DMS 273 treated with DMSO at 0.1 percent for 48 hours (cell line): ENCODE data around the gene SYNCRIP.
"Not testable (repeated sequence)": the region's sequence is repeated elsewhere in the genome, so short reads cannot be mapped to it uniquely, and the experiment has no call there.

Experiments
- DNase-seq: peaks from one replicate; lab custom pipeline; 2025; lab: John Stamatoyannopoulos, UW

The SYNCRIP gene

GRCh38 chr6:85593438-85594196 is 49.1 kb downstream of the SYNCRIP start, which contains the start of gene SNX14:
Gene SNX14 (minus strand): TSS chr6:85593858. CDS start chr6:85593718, 140 bp downstream.
- peak; percentile 79 for DNase-seq

- no peak for DNase-seq
Observed at GRCh38 chr6:85592033-85592432, 50.7 kb downstream of the SYNCRIP start.

GRCh38 chr6:85591207-85591606 is 51.5 kb downstream of the SYNCRIP start:
- no peak for DNase-seq

- no peak for DNase-seq
Observed at GRCh38 chr6:85585741-85586140, 56.9 kb downstream of the SYNCRIP start.

DNA sequence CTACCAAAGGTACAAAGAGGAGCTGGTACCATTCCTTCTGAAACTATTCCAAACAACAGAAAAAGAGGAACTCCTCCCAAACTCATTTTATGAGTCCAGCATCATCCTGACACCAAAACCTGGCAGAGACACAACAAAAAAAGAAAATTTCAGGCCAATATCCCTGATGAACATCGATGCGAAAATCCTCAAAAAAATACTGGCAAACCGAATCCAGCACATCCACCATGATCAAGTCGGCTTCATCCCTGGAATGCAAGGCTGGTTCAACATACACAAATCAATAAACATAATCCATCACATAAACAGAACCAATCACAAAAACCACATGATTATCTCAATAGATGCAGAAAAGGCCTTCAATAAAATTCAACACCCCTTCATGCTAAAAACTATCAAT is 59.9 kb downstream of the SYNCRIP start:
- DNase-seq, result not testable (repeated sequence)

GRCh38 chr6:85581572-85581971 is 61.1 kb downstream of the SYNCRIP start:
- no peak for DNase-seq

GRCh38 chr6:85580878-85581267 is 61.8 kb downstream of the SYNCRIP start:
- no peak for DNase-seq

- no peak for DNase-seq
Observed at GRCh38 chr6:85580118-85580877, 62.4 kb downstream of the SYNCRIP start.

DNA sequence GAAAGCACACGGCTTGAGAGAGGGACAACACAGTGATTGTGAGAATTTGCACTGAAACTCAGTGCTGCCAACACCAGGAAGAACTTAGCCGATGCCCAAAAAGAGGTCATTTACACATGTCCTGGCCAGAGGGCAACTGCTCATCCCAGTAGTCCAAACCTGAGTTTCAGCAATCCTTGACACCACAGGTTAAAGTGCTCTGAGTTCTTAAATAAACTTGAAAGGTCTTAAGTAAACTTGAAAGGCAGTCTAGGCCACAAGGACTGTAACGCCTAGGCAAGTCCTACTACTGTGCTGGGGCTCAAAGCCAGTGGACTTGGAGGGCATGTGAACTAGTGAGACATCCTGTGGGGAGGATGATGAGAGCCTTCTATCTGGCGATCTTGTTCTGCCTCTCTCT is 63.1 kb downstream of the SYNCRIP start:
- no peak for DNase-seq

DNA sequence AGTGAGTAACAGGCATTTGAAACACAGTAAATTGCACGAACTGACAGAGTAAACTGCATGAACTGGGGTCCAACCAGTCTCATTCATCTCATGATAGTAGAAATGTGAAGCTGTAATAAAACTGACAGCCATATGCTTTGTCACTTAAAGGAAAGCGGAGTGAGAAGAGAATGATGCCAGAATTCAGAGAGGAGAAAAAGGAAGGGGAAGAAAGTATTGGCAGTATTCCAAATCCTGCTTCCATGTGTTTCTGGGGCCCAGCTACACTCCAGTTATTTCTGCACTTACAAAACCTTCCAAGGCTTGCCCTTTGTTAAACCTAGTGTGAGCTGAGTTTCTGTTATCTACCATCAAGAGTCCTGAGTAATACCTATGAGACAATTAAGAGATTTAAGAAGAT is 66.2 kb downstream of the SYNCRIP start:
- DNase-seq, result peak; percentile 27

DNA sequence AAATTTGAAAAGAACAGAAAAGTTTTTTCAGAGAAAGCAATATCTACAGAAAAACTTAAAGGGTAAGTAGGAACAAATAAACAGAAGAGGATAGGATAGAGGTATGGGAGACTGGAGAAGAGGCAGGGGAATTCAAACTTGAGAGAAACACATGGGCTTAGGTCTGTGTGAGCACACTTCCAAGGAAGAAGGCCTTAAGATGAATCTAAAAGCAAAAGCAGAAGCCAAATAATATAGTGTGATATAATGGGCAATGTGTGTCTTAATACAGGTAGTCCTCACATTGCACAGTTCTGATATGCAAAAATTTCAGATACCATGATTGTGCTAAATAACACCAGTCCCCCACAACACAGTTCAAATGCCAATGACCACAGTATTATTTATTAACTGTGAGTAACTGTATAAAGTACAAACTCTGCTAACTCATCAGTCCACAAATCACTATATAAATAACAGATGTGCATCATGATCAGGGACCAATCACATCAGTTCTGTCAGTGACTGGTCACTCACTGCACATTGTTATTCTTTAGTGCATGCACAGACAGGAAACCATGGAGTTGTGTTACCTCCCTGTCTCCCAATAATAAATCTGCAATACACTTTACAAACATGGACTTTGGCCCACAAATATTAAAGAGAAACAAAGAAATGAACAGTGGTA is 67.6 kb downstream of the SYNCRIP start:
- no peak for DNase-seq

GRCh38 chr6:85569323-85569722 is 73.4 kb downstream of the SYNCRIP start:
- no peak for DNase-seq

DNA sequence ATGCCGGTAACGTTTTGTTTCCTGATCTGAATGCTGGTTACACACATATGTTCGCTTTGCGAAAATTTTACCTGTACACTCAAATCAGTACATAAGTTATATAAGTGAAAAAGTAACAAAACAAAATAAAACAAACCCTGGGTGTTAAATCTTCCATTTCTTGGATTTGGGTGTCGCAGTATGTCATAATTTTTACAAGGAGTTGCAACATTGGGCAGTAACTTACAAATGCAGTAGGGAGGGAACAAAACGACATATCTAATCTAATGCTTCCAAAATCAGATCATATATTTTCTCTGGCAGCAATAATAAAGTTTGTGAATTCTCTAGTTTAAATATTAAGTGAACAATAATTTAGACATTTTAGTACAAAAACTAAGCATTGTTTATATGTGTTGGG is 74.3 kb downstream of the SYNCRIP start:
- DNase-seq, result no peak

- no peak for DNase-seq
Observed at GRCh38 chr6:85565736-85566135, 77.0 kb downstream of the SYNCRIP start.

GRCh38 chr6:85564223-85564622 is 78.5 kb downstream of the SYNCRIP start:
- not testable (repeated sequence) for DNase-seq
